HepG2 (cell line): Measurements from ENCODE around the gene HLF. TPM values are rescaled to one million over a fixed set of nuclear protein-coding genes. Genes with fewer than 3 reads are reported as not detected.
A peak's percentile ranks its signal among the peaks of the same experiment; 100 is the strongest.

Experiments
- ARID4A ChIP-seq: sonication (generic); formaldehyde crosslinking; IDR thresholded peaks from 2 replicates; pipeline ENCODE4 v1.5.0; 2020; ENCODE audit warnings: mild to moderate bottlenecking, missing genetic modification reagents, borderline replicate concordance
- EP300 ChIP-seq, 3 experiments: sonication (generic) in 1 of 3; formaldehyde crosslinking in 1 of 3; IDR thresholded peaks; 2 replicates each; pipeline versions ENCODE4 v1.5.1 to v1.6.1; 2011 to 2020; ENCODE audit warnings: low read depth in 2 of 3, low read length in 2 of 3, borderline replicate concordance in 1 of 3, improper control_type of control experiment in 1 of 3, mild to moderate bottlenecking in 1 of 3, missing genetic modification reagents in 1 of 3, moderate library complexity in 1 of 3
- FOXK2 ChIP-seq: fragments of 450-650 bp; IDR thresholded peaks from 2 replicates; pipeline ENCODE4 v1.6.1; 2016
- GRHL1 ChIP-seq: sonication (generic); formaldehyde crosslinking; conservative IDR thresholded peaks from 2 replicates; pipeline ENCODE4 v1.8.0; 2022; ENCODE audit warnings: missing genetic modification reagents
- KDM5B ChIP-seq: sonication (generic); formaldehyde crosslinking; IDR thresholded peaks from 2 replicates; pipeline ENCODE4 v1.4.0; 2020; ENCODE audit warnings: missing genetic modification reagents, mild to moderate bottlenecking, borderline replicate concordance
- KLF11 ChIP-seq: IDR thresholded peaks from 2 replicates; pipeline ENCODE4 v1.6.1; 2016; ENCODE audit warnings: missing compliant biosample characterization
- NR2F2 ChIP-seq: IDR thresholded peaks from 2 replicates; pipeline ENCODE4 v1.6.1; 2012; ENCODE audit warnings: low read depth, inconsistent platforms, borderline replicate concordance
- NR2F6 ChIP-seq, 2 experiments: IDR thresholded peaks; 2 replicates each; pipeline ENCODE4 v1.6.1; 2016; ENCODE audit warnings: antibody characterized with exemption in 1 of 2, mild to moderate bottlenecking in 1 of 2
- SSRP1 ChIP-seq: IDR thresholded peaks from 2 replicates; pipeline ENCODE4 v1.6.1; 2016; ENCODE audit warnings: control low read depth
- TBX3 ChIP-seq: fragments of 450-650 bp; IDR thresholded peaks from 2 replicates; pipeline ENCODE4 v1.6.1; 2017; ENCODE audit warnings: antibody characterized with exemption, mild to moderate bottlenecking, inconsistent platforms, borderline replicate concordance
- TGIF2 ChIP-seq: IDR thresholded peaks from 2 replicates; pipeline ENCODE4 v1.6.1; 2016; ENCODE audit warnings: control low read depth, missing compliant biosample characterization
- YY1 ChIP-seq: IDR thresholded peaks from 2 replicates; pipeline ENCODE4 v1.6.1; 2011; ENCODE audit warnings: low read length, low read depth, moderate library complexity, mild to moderate bottlenecking; ENCODE audit not compliant: insufficient read depth, insufficient replicate concordance
- ZBTB38 ChIP-seq: sonication (generic); formaldehyde crosslinking; IDR thresholded peaks from 2 replicates; pipeline ENCODE4 v1.5.1; 2020; ENCODE audit warnings: mild to moderate bottlenecking, missing genetic modification reagents
- ZNF12 ChIP-seq: sonication (generic); formaldehyde crosslinking; IDR thresholded peaks from 2 replicates; pipeline ENCODE4 v1.5.0; 2020; ENCODE audit warnings: missing genetic modification reagents
- ZNF33A ChIP-seq: sonication (generic); formaldehyde crosslinking; IDR thresholded peaks from 2 replicates; pipeline ENCODE4 v1.5.1; 2020; ENCODE audit warnings: missing genetic modification reagents, mild to moderate bottlenecking, moderate library complexity, borderline replicate concordance
- ZNF761 ChIP-seq: sonication (generic); formaldehyde crosslinking; conservative IDR thresholded peaks from 2 replicates; pipeline ENCODE4 v1.4.0; 2020; ENCODE audit warnings: mild to moderate bottlenecking, missing genetic modification reagents
- ZNF766 ChIP-seq: sonication (generic); formaldehyde crosslinking; IDR thresholded peaks from 2 replicates; pipeline ENCODE4 v1.5.0; 2020; ENCODE audit warnings: missing genetic modification reagents, borderline replicate concordance
- ZSCAN21 ChIP-seq: sonication (generic); formaldehyde crosslinking; IDR thresholded peaks from 2 replicates; pipeline ENCODE4 v1.8.0; 2022; ENCODE audit warnings: mild to moderate bottlenecking, missing genetic modification reagents, moderate library complexity, borderline replicate concordance
- polyA plus RNA-seq, 8 experiments: library from polyadenylated mRNA; depleted of rRNA in 3 of 8; stranded (reverse) in 7 of 8; unstranded in 1 of 8; fragments of >200 nt; fragmentation: Illumina TruSeq in 4 of 8; extraction: Trizol in 4 of 8; gene quantifications; 2 replicates each; pipeline versions ENCODE4 v1.2.1 to v1.2.3, GENCODE V29; 2011 to 2016; ENCODE audit warnings: low read depth in 4 of 8, missing spikeins in 1 of 8, mixed read lengths in 1 of 8; ENCODE audit not compliant: insufficient read depth in 1 of 8
- total RNA-seq, 5 experiments: library from RNA; depleted of rRNA; stranded (reverse); fragments of >200 nt; fragmentation: Illumina TruSeq; extraction: Trizol; gene quantifications; 2 replicates each; pipeline ENCODE4 v1.2.3, GENCODE V29; 2016; ENCODE audit warnings: low read depth in 1 of 5
- TF ChIP-seq, protein P1 (sequence below): IDR thresholded peaks from 2 replicates; pipeline ENCODE4 v1.6.1; 2016; ENCODE audit warnings: mild to moderate bottlenecking, missing biosample characterization, missing genetic modification reagents
- TF ChIP-seq, protein P2 (sequence below): sonication (generic); formaldehyde crosslinking; conservative IDR thresholded peaks from 2 replicates; pipeline ENCODE4 v1.4.0; 2020; ENCODE audit warnings: missing genetic modification reagents

Gene HLF
- total and polyA plus RNA-seq, 2 of the 13 experiments (the other 11 are each of a cell fraction or from before 2014, with no cell fraction given): 202 to 346 TPM

DNA sequence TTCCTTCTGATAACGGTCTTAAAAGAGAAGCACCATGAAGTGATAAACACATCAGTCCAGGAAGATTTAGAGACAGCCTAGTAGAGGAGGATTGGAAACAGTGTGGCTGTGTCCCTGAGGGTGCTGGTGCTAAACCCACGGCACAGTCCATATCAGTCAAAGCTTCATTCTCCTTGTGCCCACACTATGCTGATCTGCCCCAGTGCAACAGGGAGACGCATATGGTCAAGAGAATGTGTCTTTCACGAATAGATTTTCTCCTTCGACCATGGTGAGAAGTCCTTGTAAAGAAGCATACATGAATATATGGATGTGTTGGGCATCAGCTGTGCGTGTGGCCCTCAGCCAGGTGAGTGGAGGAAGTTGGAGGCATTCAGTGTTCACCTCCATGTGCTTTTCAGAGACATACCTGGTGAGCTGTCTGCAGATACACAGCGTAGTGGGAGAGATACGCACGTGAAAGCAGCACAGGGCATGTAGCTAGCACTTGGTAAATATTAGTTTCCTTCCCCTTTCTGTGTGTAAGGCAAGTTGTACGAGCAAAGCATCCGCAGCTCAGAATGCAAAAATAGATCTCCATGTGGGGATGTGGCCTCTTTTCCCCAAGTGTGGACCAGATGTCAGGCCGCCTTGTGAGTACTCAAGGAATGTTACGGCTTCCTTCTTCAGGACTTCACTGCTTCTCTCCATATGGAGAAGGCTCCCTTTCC lies 29.4 kb downstream of the HLF start (continued):
- no peak for TF ChIP-seq TGIF2 (CRISPR knock-in tag)
- peak; percentile 92 for TF ChIP-seq ZBTB38 (CRISPR knock-in tag)
- no peak for TF ChIP-seq NR2F6 (IDR thresholded peaks at IDR 0.05)
- TF ChIP-seq NR2F6 (CRISPR knock-in tag; IDR thresholded peaks at IDR 0.05): no peak
- TF ChIP-seq ZNF33A (CRISPR knock-in tag): no peak
- no peak for TF ChIP-seq NR2F2
- TF ChIP-seq ZNF766: peak; percentile 73; the same call in 1 of the 2 replicates
- TF ChIP-seq EP300 (IDR thresholded peaks at IDR 0.05; ENCODE audit: low read depth in 2 of 2, low read length in 2 of 2): no peak
- TF ChIP-seq EP300 (CRISPR knock-in tag; IDR thresholded peaks at IDR 0.05; ENCODE audit: borderline replicate concordance): no peak
- no peak for TF ChIP-seq TBX3
- TF ChIP-seq, protein P1, sequence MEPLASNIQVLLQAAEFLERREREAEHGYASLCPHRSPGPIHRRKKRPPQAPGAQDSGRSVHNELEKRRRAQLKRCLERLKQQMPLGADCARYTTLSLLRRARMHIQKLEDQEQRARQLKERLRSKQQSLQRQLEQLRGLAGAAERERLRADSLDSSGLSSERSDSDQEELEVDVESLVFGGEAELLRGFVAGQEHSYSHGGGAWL: no peak
- TF ChIP-seq, protein P2, sequence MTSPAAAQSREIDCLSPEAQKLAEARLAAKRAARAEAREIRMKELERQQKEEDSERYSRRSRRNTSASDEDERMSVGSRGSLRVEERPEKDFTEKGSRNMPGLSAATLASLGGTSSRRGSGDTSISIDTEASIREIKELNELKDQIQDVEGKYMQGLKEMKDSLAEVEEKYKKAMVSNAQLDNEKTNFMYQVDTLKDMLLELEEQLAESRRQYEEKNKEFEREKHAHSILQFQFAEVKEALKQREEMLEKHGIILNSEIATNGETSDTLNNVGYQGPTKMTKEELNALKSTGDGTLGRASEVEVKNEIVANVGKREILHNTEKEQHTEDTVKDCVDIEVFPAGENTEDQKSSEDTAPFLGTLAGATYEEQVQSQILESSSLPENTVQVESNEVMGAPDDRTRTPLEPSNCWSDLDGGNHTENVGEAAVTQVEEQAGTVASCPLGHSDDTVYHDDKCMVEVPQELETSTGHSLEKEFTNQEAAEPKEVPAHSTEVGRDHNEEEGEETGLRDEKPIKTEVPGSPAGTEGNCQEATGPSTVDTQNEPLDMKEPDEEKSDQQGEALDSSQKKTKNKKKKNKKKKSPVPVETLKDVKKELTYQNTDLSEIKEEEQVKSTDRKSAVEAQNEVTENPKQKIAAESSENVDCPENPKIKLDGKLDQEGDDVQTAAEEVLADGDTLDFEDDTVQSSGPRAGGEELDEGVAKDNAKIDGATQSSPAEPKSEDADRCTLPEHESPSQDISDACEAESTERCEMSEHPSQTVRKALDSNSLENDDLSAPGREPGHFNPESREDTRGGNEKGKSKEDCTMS (CRISPR knock-in tag): no peak; the same call in 1 of the 2 replicates
- no peak for TF ChIP-seq ARID4A
- TF ChIP-seq GRHL1 (CRISPR knock-in tag): no peak
- TF ChIP-seq KDM5B: 0 out of 2 replicates have a peak, but pooled peaks have one; percentile 26
- no peak for TF ChIP-seq ZNF761 (CRISPR knock-in tag)
- TF ChIP-seq YY1: no peak
- no peak for TF ChIP-seq FOXK2
- TF ChIP-seq ZNF12 (CRISPR knock-in tag): no peak
- TF ChIP-seq KLF11: no peak
- peak; percentile 32 for TF ChIP-seq SSRP1 (CRISPR knock-in tag)
- TF ChIP-seq ZSCAN21 (CRISPR knock-in tag): peak; percentile 47; the same call in 1 of the 2 replicates
